ENCODE data around the gene RASGRP2.

RASGRP2 gene

DNA sequence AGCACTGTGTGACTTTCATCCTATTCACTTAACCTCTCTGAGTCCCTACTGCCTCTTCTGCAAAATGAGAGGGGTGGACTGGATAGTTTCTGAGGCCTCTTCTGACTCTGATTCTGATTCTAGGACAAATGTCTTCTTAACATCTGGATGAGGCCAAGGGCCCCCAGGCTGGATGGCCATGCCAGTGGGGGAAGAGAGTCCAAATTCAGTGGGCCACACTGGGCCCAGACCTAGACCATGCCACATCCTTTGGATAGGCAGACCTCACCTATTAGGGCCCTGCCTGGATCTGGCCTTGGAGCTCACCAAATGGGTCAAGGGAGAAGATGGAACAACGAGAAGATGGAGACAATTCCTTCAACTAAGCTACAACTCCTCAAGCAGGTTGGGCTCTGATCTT is 45.5 kb downstream of the RASGRP2 start (continued):
- TF ChIP-seq TSHZ2 (CRISPR knock-in tag; IDR thresholded peaks at IDR 0.05) (no peak), TOX (CRISPR knock-in tag; IDR thresholded peaks at IDR 0.05; ENCODE audit: borderline replicate concordance) (no peak), OSR1 (CRISPR knock-in tag; IDR thresholded peaks at IDR 0.05) (no peak), PPARA (CRISPR knock-in tag; IDR thresholded peaks at IDR 0.05; ENCODE audit: borderline replicate concordance) (no peak)
- TF ChIP-seq, protein P1, sequence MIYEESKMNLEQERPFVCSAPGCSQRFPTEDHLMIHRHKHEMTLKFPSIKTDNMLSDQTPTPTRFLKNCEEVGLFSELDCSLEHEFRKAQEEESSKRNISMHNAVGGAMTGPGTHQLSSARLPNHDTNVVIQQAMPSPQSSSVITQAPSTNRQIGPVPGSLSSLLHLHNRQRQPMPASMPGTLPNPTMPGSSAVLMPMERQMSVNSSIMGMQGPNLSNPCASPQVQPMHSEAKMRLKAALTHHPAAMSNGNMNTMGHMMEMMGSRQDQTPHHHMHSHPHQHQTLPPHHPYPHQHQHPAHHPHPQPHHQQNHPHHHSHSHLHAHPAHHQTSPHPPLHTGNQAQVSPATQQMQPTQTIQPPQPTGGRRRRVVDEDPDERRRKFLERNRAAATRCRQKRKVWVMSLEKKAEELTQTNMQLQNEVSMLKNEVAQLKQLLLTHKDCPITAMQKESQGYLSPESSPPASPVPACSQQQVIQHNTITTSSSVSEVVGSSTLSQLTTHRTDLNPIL (CRISPR knock-in tag; IDR thresholded peaks at IDR 0.05; ENCODE audit: low read depth) = no peak

DNA sequence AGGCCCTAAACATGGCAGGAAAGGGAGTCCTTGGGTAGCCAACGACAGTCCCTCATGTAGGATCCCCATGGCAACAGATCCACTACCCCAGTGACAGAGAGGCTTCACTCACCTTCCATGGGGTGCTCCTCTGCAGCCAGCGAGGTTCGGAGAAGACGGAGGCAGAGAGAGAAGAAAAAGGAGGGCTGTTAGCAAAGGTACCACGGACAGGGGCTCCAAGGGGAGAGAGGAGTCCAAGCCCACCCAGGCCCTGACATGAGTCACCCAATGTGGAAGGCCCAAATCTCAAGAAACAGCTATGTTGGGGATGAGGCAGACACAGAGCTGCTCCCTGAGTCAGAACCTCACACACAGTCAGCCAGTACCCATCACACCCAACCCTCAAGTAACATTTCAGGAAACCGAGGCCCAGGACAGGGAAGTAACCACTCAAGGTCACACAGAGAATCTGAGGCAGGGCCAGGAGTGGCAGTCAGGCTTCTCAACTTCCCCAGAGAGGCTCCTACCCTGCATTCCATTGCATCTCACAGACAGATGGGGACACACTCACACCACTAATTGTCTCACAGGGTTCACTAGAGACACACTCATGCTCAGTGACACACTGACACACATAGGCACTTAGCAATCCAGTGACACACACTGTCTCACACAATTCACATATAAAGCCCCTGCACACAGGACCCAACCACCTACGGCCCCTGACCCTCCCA is 46.1 kb downstream of the RASGRP2 start:
- ATAC-seq = no peak
- TF ChIP-seq ZNF70 (CRISPR knock-in tag; IDR thresholded peaks at IDR 0.05) (no peak), CSDC2 (CRISPR knock-in tag; IDR thresholded peaks at IDR 0.05) (no peak), GLIS3 (CRISPR knock-in tag; IDR thresholded peaks at IDR 0.05) (no peak), ESRRG (CRISPR knock-in tag; IDR thresholded peaks at IDR 0.05) (no peak), ARNTL (CRISPR knock-in tag; IDR thresholded peaks at IDR 0.05; ENCODE audit: borderline replicate concordance, low read depth) (no peak), PPARA (CRISPR knock-in tag; IDR thresholded peaks at IDR 0.05; ENCODE audit: borderline replicate concordance) (no peak)

GRCh38 chr11:64696045-64696444 is 47.9 kb downstream of the RASGRP2 start:
- no peak for ATAC-seq
- no peak for TF ChIP-seq GLIS3 (CRISPR knock-in tag; IDR thresholded peaks at IDR 0.05)
- TF ChIP-seq ZNF565 (CRISPR knock-in tag; conservative IDR thresholded peaks at IDR 0.05; ENCODE audit: low read depth) = no peak
- TF ChIP-seq PATZ1 (CRISPR knock-in tag; IDR thresholded peaks at IDR 0.05; ENCODE audit: borderline replicate concordance) = no peak
- no peak for TF ChIP-seq CSDC2 (CRISPR knock-in tag; IDR thresholded peaks at IDR 0.05)
- no peak for TF ChIP-seq TCF4 (CRISPR knock-in tag; IDR thresholded peaks at IDR 0.05; ENCODE audit: borderline replicate concordance)
- no peak for TF ChIP-seq ZNF8 (CRISPR knock-in tag; IDR thresholded peaks at IDR 0.05)
- no peak for TF ChIP-seq OSR1 (CRISPR knock-in tag; IDR thresholded peaks at IDR 0.05)
- no peak for TF ChIP-seq TSHZ2 (CRISPR knock-in tag; IDR thresholded peaks at IDR 0.05)
- no peak for TF ChIP-seq RARB (CRISPR knock-in tag; IDR thresholded peaks at IDR 0.05)
- TF ChIP-seq POU6F1 (CRISPR knock-in tag; IDR thresholded peaks at IDR 0.05; ENCODE audit: borderline replicate concordance, low read depth) = no peak

DNA sequence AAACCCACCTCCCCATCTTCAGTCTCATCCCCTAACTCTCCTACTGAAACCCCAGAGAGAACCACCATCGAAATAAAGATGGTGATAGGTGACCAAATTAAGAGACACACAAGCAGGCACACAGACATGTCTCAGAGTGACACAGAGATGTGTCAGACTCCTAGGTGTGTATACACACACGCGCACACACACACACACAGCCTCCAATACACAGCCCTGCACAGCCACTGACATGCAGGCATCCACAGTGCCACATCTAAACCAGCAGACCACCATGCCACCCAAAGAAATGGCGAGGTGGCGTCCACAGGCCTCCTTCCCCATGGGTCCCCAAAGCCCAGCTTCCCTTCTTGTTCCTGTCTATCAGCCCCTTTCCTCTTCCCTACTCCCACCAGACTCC is 48.4 kb downstream of the RASGRP2 start:
- ATAC-seq = no peak
- TF ChIP-seq ZFP3 (CRISPR knock-in tag; IDR thresholded peaks at IDR 0.05) = no peak
- TF ChIP-seq SNAI2 (CRISPR knock-in tag; IDR thresholded peaks at IDR 0.05) = no peak

All from SK-N-SH treated with all-trans-retinoic acid at 6 μM for 48 hours (cell line).